Measurements from ENCODE around the gene TAGLN2. TPM values are rescaled to one million over a fixed set of nuclear protein-coding genes. Genes with fewer than 3 reads are reported as not detected.

The TAGLN2 gene
- total RNA-seq, 1 donor from 2014 or later = 558 TPM

DNA sequence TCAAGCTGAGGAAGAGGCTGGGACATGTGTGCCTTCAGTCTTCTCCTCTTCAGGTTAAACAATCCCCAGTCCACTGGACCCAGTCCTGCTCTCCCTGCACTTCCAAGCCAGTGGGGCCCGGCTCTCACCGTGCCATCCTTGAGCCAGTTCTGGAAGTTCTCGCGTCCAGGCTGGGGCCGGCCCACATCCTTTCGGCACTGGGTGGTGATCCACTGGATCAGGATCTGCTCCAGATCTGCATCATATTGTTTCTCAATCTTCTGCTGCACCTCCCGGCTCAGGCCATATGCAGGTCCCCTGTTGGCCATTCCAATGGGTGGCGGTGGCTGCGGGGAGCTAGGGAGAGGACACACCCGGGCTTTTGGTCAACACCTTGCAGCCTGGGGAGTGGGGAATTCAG is 5.1 kb downstream of the TAGLN2 start:
- Mint-ChIP-seq H3K36me3 (ENCODE audit: low read depth) (peaks cover 84% of the 10 kb centered on the region), H3K27ac (no peak overlapping the region), H3K4me3 (ENCODE audit: low read depth) (no peak overlapping the region), H3K4me1 (ENCODE audit: low read depth) (peaks cover 44% of the 10 kb centered on the region), H3K9me3 (no peaks in the 10 kb centered on the region), H3K27me3 (ENCODE audit: low read depth) (no peaks in the 10 kb centered on the region)
- intact Hi-C loops (cut with micrococcal nuclease) = loop anchor here (5.0 to 10.0 kb wide), 3 partner anchors 705 to 1103 kb away; no protein-coding TSS in a partner anchor
- DNase-seq (ENCODE audit: low spot score) = no peak

DNA sequence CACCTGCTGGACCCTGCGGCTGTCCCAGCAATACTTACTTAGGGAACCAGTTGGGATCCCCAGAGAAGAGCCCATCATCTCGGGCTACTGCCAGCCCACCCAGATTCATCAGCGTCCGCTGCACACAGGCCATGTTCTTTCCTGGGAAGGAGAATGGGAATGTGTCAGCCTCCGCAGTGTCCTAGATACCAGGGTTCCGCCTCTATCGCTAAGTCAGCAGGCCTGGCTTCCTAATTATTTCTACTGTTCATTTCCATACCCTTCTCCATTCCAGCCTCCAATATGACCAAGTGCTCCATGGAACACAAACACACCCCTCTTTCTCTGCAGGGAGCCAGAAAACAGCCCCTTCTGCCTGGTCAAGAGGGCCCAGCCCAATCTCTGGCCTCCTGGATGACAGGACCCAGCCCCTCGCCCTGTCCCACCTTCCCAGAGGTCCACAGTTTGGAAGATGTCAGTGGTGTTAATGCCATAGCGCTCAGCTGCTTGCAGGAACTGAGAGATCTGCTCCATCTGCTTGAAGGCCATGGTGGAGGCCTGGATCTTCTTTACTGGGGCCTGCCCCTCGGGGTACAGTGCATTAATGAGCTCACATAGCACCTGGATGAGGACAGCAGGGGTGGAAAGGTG is 6.0 kb downstream of the TAGLN2 start:
- Mint-ChIP-seq H3K4me1 (ENCODE audit: low read depth) (peaks cover 44% of the 10 kb centered on the region), H3K9me3 (no peaks in the 10 kb centered on the region), H3K27ac (no peak overlapping the region), H3K27me3 (ENCODE audit: low read depth) (no peaks in the 10 kb centered on the region), H3K4me3 (ENCODE audit: low read depth) (no peak overlapping the region), H3K36me3 (ENCODE audit: low read depth) (peaks cover 88% of the 10 kb centered on the region)
- intact Hi-C loops (cut with micrococcal nuclease) = no loop called here
- DNase-seq (ENCODE audit: low spot score) = no peak

DNA sequence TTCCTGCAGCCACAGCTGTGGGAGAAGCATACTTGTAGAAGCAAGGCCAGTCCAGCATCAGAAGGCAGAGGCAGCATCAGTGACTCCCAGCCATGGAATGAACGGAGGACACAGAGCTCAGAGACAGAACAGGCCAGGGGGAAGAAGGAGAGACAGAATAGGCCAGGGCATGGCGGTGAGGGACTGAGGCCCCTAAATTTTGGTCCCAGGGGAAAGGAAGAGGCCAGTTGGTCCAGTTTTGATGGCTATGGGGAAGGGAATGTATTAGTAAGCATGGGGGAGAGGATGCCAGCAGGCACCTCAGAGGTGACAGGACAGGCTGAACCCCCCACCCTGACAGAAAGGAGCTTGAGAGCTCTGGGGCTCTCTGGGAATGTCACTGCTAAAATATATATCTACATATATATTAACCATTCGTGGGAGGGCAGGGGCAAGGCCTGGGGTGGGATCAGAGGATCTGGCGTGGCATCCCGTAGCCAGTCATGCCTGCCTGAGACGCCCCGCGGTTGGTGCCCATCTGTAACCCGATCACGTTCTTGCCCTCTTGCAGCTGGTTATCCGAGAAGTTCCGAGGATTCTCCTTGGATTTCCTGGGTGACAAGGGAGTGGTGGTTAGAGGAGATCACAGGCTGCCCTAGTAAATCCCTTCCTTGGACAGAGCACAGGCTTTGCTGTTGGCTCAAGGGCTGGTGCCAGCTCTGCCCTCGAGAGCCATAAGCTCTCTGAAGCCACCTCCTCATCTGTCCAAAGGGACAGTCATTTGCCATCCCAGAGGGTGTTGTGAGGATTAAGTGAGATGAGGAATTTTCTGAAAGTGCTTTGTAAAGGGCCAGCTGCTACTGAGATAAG is 6.7 kb downstream of the TAGLN2 start:
- Mint-ChIP-seq H3K4me3 (ENCODE audit: low read depth) (no peak overlapping the region), H3K9me3 (no peaks in the 10 kb centered on the region), H3K27ac (peak overlapping the region; percentile 38), H3K4me1 (ENCODE audit: low read depth) (peaks cover 46% of the 10 kb centered on the region), H3K27me3 (ENCODE audit: low read depth) (no peaks in the 10 kb centered on the region), H3K36me3 (ENCODE audit: low read depth) (peaks cover 85% of the 10 kb centered on the region)
- intact Hi-C loops (cut with micrococcal nuclease) = no loop called here
- DNase-seq (ENCODE audit: low spot score) = no peak

GRCh38 chr1:159917533-159918351 is 7.6 kb downstream of the TAGLN2 start:
- no peak for DNase-seq (ENCODE audit: low spot score)
- intact Hi-C loops (cut with micrococcal nuclease) = no loop called here
- no peaks in the 10 kb centered on the region for H3K27me3 Mint-ChIP-seq (ENCODE audit: low read depth)
- H3K27ac Mint-ChIP-seq = peak overlapping the region; percentile 38
- peaks cover 82% of the 10 kb centered on the region for H3K36me3 Mint-ChIP-seq (ENCODE audit: low read depth)
- no peaks in the 10 kb centered on the region for H3K9me3 Mint-ChIP-seq
- H3K4me1 Mint-ChIP-seq (ENCODE audit: low read depth) = peaks cover 46% of the 10 kb centered on the region
- H3K4me3 Mint-ChIP-seq (ENCODE audit: low read depth) = no peak overlapping the region

DNA sequence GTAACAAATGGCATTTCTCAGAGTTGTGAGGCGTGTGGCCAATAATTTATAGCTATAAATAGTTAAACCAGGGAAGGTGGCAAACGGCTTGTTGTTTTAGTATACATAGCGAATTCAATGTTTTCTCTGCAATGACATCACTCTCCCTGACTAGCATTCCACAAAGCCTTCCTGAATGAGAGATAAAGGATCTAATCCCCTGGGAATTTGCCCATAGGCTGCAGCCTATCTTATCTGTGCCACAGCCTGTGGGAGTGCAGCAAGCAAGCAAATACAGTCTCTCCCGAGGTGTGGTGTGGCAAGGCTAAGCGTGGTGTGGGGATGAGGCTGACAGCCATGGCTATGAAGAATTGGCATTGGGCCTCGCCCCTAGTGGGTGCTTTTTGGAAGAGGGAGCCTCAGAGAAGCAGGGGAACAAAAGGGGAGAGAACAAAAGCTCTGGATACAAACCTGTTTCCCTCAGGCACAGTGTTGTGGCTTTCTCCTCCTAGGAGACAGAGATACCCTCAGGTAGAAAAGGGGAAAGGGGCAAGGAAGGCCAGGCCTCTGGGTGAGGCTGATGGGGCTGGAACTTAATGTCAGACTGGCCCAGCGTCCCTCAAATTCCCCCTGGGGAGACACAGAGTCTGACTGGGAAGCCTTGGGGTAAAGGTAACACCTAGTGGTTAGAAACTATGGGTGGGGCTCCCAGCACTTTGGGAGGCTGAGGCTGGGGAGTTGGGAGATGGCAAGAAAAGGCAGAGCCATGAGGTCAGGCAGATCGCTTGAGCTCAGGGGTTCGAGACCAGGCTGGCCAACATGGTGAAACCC is 8.9 kb downstream of the TAGLN2 start:
- intact Hi-C loops (cut with micrococcal nuclease) = no loop called here
- no peak for DNase-seq (ENCODE audit: low spot score)
- Mint-ChIP-seq H3K9me3 (no peaks in the 10 kb centered on the region), H3K4me3 (ENCODE audit: low read depth) (no peak overlapping the region), H3K4me1 (ENCODE audit: low read depth) (peaks cover 45% of the 10 kb centered on the region), H3K36me3 (ENCODE audit: low read depth) (peaks cover 73% of the 10 kb centered on the region), H3K27ac (peak overlapping the region; percentile 50), H3K27me3 (ENCODE audit: low read depth) (no peaks in the 10 kb centered on the region)

- Mint-ChIP-seq H3K36me3 (ENCODE audit: low read depth) (peaks cover 65% of the 10 kb centered on the region), H3K4me3 (ENCODE audit: low read depth) (no peak overlapping the region), H3K27ac (peak overlapping the region; percentile 50), H3K9me3 (no peaks in the 10 kb centered on the region), H3K4me1 (ENCODE audit: low read depth) (peaks cover 45% of the 10 kb centered on the region), H3K27me3 (ENCODE audit: low read depth) (no peaks in the 10 kb centered on the region)
- no peak for DNase-seq (ENCODE audit: low spot score)
- intact Hi-C loops (cut with micrococcal nuclease) = no loop called here
Observed at GRCh38 chr1:159915571-159916241, 9.6 kb downstream of the TAGLN2 start.

DNA sequence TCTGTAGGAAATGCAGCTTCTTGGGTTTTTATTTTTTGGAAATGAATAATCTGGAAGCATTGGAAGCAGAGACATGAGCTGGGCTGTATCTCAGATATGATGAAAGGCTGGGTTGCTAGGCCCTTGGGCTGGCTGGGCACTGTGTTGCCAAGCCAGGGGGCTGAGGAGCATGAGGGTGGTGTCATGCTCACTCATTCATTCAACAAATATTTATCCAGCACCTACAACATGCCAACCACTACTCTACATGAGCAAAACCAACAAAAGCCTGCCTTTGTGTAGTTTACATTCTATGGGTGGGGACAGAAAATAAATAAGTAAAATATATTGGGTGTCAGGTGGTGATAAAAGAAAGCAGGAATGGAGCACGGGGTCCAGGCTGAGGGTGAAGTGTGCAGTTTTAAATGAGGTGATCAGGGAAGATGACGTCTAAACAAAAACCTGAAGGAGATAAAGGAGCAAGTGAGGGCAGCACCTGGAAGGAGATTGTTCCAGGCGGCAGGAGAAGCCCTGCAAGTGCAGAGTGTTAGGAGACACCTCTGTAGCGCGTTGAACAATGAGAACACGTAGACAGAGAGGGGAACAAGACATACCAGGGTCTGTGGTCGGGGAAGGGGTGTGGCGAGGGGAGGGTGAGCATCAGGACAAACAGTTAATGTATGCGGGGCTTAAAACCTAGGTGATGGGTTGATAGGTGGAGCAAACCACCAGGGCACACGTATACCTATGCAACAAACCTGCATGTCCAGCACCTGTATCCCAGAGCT is 10.9 kb downstream of the TAGLN2 start:
- no peak overlapping the region for H3K4me3 Mint-ChIP-seq (ENCODE audit: low read depth)
- no peaks in the 10 kb centered on the region for H3K27me3 Mint-ChIP-seq (ENCODE audit: low read depth)
- no peak for DNase-seq (ENCODE audit: low spot score)
- H3K9me3 Mint-ChIP-seq = no peaks in the 10 kb centered on the region
- peaks cover 52% of the 10 kb centered on the region for H3K36me3 Mint-ChIP-seq (ENCODE audit: low read depth)
- no peak overlapping the region for H3K27ac Mint-ChIP-seq
- intact Hi-C loops (cut with micrococcal nuclease) = no loop called here
- H3K4me1 Mint-ChIP-seq (ENCODE audit: low read depth) = peaks cover 51% of the 10 kb centered on the region

- H3K4me3 Mint-ChIP-seq (ENCODE audit: low read depth) = no peak overlapping the region
- DNase-seq (ENCODE audit: low spot score) = no peak
- peaks cover 44% of the 10 kb centered on the region for H3K36me3 Mint-ChIP-seq (ENCODE audit: low read depth)
- no peaks in the 10 kb centered on the region for H3K27me3 Mint-ChIP-seq (ENCODE audit: low read depth)
- peak overlapping the region; percentile 2 for H3K27ac Mint-ChIP-seq
- peaks cover 49% of the 10 kb centered on the region for H3K4me1 Mint-ChIP-seq (ENCODE audit: low read depth)
- intact Hi-C loops (cut with micrococcal nuclease) = no loop called here
- no peaks in the 10 kb centered on the region for H3K9me3 Mint-ChIP-seq
Observed at GRCh38 chr1:159913451-159914192, 11.7 kb downstream of the TAGLN2 start.

DNA sequence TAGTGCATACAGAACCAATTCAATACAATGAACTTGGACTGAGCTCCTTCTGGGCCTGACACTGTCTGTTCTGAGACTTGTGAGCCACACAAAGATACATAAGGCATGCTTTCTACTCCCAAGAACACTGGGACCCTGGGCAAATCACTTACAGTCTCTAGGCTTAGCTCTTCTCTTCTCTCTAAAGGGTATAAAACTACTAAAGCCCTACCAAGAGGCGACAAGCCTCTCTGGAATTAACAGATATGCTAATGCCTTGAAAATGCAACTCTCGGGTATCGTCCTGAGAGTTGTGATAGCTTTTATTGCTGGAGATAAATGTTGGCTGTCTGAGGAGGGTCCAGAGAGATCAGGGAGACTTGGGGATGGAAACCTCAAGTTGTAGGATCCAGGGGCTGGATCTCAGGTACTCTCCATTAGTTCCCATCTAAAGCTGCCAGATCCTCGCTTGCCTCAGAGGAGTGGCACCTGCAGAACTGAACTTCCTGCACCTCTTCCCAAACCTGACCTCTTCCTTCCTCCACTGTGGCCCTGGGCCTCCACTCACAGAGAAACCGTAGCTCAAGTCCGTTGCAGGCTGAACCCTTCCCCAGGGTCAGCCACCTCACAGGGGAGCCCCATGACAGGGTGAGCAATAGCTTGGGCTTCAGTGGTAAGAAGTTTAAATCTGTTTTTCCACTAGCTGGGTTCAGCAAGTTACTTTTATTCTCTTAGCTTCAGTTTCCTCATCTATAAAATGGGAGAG is 13.8 kb downstream of the TAGLN2 start:
- Mint-ChIP-seq H3K36me3 (ENCODE audit: low read depth) (peaks cover 28% of the 10 kb centered on the region), H3K4me1 (ENCODE audit: low read depth) (peaks cover 41% of the 10 kb centered on the region), H3K27ac (peak overlapping the region; percentile 91), H3K27me3 (ENCODE audit: low read depth) (no peaks in the 10 kb centered on the region), H3K4me3 (ENCODE audit: low read depth) (no peak overlapping the region), H3K9me3 (no peaks in the 10 kb centered on the region)
- DNase-seq (ENCODE audit: low spot score) = no peak
- intact Hi-C loops (cut with micrococcal nuclease) = no loop called here

DNA sequence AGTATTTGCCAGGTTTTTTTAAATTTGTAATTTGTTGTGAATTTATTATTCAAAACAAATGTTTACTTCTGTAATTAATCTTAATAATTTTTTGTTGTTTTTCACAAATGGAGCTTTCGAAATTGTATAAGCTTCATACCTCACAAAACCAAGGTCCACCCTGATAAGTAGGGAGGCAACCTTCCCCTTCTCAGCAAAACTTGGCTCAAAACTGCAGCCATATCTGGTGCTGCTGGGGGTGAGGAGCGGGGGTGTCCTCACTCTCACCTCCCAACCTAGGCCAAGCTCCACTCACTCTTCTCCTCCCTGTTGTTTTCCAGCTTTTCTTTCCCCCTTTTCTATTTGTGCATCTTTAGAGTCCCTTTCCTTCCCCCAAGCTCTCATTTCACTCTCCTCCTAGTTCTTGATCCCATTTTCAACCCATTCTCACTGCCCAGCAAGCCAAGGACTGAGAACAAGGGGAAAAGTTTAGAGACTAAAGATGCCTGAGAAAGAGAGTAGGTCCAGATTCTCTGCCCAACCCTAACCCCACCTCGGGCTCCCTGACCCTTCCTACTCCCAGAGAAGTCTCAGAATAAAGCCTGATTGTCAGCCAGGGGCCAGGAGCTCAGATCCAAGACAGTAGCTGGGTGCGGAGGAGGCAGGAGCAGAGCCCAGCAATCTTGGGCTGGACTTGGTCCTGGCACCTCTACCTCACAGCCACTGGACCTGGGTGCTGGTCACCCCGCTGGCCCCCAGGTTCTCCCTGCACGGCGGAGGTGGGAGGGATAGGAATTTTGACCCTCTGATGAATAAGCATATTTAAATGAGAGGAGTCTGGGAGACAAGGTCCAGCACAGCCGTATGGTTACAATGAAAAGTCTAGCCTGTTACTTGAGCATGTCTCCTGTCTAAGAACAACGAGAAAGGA is 17.0 kb downstream of the TAGLN2 start:
- peaks cover 4% of the 10 kb centered on the region for H3K36me3 Mint-ChIP-seq (ENCODE audit: low read depth)
- H3K4me3 Mint-ChIP-seq (ENCODE audit: low read depth) = no peak overlapping the region
- intact Hi-C loops (cut with micrococcal nuclease) = no loop called here
- peaks cover 5% of the 10 kb centered on the region for H3K9me3 Mint-ChIP-seq
- no peaks in the 10 kb centered on the region for H3K27me3 Mint-ChIP-seq (ENCODE audit: low read depth)
- no peak overlapping the region for H3K27ac Mint-ChIP-seq
- no peak for DNase-seq (ENCODE audit: low spot score)
- H3K4me1 Mint-ChIP-seq (ENCODE audit: low read depth) = peaks cover 33% of the 10 kb centered on the region

All from activated T-helper 2 cell treated with anti-CD3 and anti-CD28 coated beads, Interferon-gamma antibody, Interleukin-2, Interleukin-4, amounts not matched to agents 10 μg/mL and 5 μg/mL and 100 μg/mL, durations not matched to agents 14 hours and 24 hours and 36 hours (primary cell).